ENCODE measurements around the gene LDB2. TPM values are rescaled to one million over a fixed set of nuclear protein-coding genes. Genes with fewer than 3 reads are reported as not detected.
A peak's percentile ranks its signal among the peaks of the same experiment; 100 is the strongest.

The LDB2 gene
- total RNA-seq, 4 donors from 2014 or later, result 26.4 to 62.7 (median 40.7) TPM

- DNase-seq (ENCODE audit: low spot score in 2 of 2), result no peak
- H3K9me3 ChIP-seq, result no peaks in the 10 kb centered on the region
- H3K27me3 ChIP-seq, result no peaks in the 10 kb centered on the region
- TF ChIP-seq CTCF (IDR thresholded peaks at IDR 0.05), result no peak
- no peak for TF ChIP-seq POLR2A (IDR thresholded peaks at IDR 0.05)
- TF ChIP-seq EP300 (IDR thresholded peaks at IDR 0.05), result no peak
- no peak overlapping the region for H3K4me3 ChIP-seq
- no peaks in the 10 kb centered on the region for H3K36me3 ChIP-seq
- 85 to 86% methylated on average over 7 of the region's 7 CpGs for WGBS, 2 donors
- H3K27ac ChIP-seq, result no peak overlapping the region
- no peaks in the 10 kb centered on the region for H3K4me1 ChIP-seq
Observed at GRCh38 chr4:16865209-16865896, 33.1 kb downstream of the LDB2 start.

- WGBS, 2 donors, result 52 to 62% methylated on average over 2 of the region's 2 CpGs
- no peaks in the 10 kb centered on the region for H3K9me3 ChIP-seq
- DNase-seq (ENCODE audit: low spot score in 2 of 2), result no peak
- no peaks in the 10 kb centered on the region for H3K36me3 ChIP-seq
- no peak for TF ChIP-seq CTCF (IDR thresholded peaks at IDR 0.05)
- no peak for TF ChIP-seq EP300 (IDR thresholded peaks at IDR 0.05)
- TF ChIP-seq POLR2A (IDR thresholded peaks at IDR 0.05), result no peak
- H3K27me3 ChIP-seq, result no peaks in the 10 kb centered on the region
- H3K4me3 ChIP-seq, result no peak overlapping the region
- no peak overlapping the region for H3K27ac ChIP-seq
- no peaks in the 10 kb centered on the region for H3K4me1 ChIP-seq
Observed at GRCh38 chr4:16864199-16864598, 34.2 kb downstream of the LDB2 start.

DNA sequence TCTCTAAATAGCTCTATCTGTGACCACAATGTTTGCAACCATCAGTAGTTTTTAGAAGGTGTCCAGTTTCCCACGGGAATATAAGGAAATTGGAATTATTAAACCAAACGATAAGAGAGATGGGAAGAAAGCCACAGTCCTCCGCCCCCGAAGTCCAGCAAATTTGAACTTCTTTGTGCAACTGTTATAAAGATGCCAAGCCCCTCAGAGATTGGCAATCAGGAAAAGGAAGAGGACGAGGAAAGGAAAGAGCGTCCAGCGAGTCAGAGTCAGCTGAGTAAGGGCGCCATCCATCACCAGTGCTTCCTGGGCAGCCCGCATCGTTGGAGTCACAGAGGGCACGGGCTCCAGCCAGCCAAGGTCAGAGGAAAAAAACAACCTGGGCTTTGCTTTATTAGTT is 35.7 kb downstream of the LDB2 start:
- no peaks in the 10 kb centered on the region for H3K27me3 ChIP-seq
- no peak overlapping the region for H3K27ac ChIP-seq
- DNase-seq (ENCODE audit: low spot score in 2 of 2), result no peak
- 64 to 68% methylated on average over 11 of the region's 11 CpGs for WGBS, 2 donors
- no peaks in the 10 kb centered on the region for H3K36me3 ChIP-seq
- TF ChIP-seq CTCF (IDR thresholded peaks at IDR 0.05) (no peak), EP300 (IDR thresholded peaks at IDR 0.05) (peak in 1 of 2 donors; percentile 15)
- no peak overlapping the region for H3K4me3 ChIP-seq
- no peaks in the 10 kb centered on the region for H3K4me1 ChIP-seq
- H3K9me3 ChIP-seq, result no peaks in the 10 kb centered on the region

- no peak for TF ChIP-seq POLR2A (IDR thresholded peaks at IDR 0.05)
- TF ChIP-seq EP300 (IDR thresholded peaks at IDR 0.05), result no peak
- no peak for TF ChIP-seq CTCF (IDR thresholded peaks at IDR 0.05)
- WGBS, 2 donors, result 35 to 76% methylated on average over 1 of the region's 1 CpG
- H3K27ac ChIP-seq, result no peak overlapping the region
Observed at GRCh38 chr4:16860516-16860915, 37.9 kb downstream of the LDB2 start.

GRCh38 chr4:16859031-16859430 is 39.4 kb downstream of the LDB2 start:
- no peak overlapping the region for H3K4me3 ChIP-seq
- WGBS, 2 donors, result 73 to 77% methylated on average over 4 of the region's 4 CpGs
- H3K36me3 ChIP-seq, result no peaks in the 10 kb centered on the region
- H3K27ac ChIP-seq, result no peak overlapping the region
- TF ChIP-seq CTCF (IDR thresholded peaks at IDR 0.05), result no peak
- TF ChIP-seq EP300 (IDR thresholded peaks at IDR 0.05), result no peak
- no peak for TF ChIP-seq POLR2A (IDR thresholded peaks at IDR 0.05)
- DNase-seq (ENCODE audit: low spot score in 2 of 2), result no peak
- no peaks in the 10 kb centered on the region for H3K27me3 ChIP-seq
- H3K4me1 ChIP-seq, result no peaks in the 10 kb centered on the region
- H3K9me3 ChIP-seq, result no peaks in the 10 kb centered on the region

More at GRCh38 chr4:16860516-16860915, 37.9 kb downstream of the LDB2 start:
- no peaks in the 10 kb centered on the region for H3K27me3 ChIP-seq
- no peak for DNase-seq (ENCODE audit: low spot score in 2 of 2)
- H3K36me3 ChIP-seq, result no peaks in the 10 kb centered on the region
- no peaks in the 10 kb centered on the region for H3K9me3 ChIP-seq
- H3K4me3 ChIP-seq, result no peak overlapping the region
- H3K4me1 ChIP-seq, result no peaks in the 10 kb centered on the region

Data from tibial nerve (tissue), 4 donors.